HL-60 (cell line): Measurements from ENCODE around the gene ARRDC5.

Experiments
- SPI1 ChIP-seq: IDR thresholded peaks from 2 replicates; pipeline ENCODE4 v1.6.1; 2012; ENCODE audit warnings: low read depth, mild to moderate bottlenecking, borderline replicate concordance
- TF ChIP-seq, protein P1 (sequence below): IDR thresholded peaks from one replicate; pipeline ENCODE4 v1.5.1; 2011; ENCODE audit warnings: low read length, control low read depth, inconsistent platforms; ENCODE audit not compliant: insufficient read depth
- TF ChIP-seq, protein P2 (sequence below): IDR thresholded peaks from 2 replicates; pipeline ENCODE4 v1.6.1; 2012; ENCODE audit warnings: low read depth; ENCODE audit not compliant: insufficient replicate concordance

DNA sequence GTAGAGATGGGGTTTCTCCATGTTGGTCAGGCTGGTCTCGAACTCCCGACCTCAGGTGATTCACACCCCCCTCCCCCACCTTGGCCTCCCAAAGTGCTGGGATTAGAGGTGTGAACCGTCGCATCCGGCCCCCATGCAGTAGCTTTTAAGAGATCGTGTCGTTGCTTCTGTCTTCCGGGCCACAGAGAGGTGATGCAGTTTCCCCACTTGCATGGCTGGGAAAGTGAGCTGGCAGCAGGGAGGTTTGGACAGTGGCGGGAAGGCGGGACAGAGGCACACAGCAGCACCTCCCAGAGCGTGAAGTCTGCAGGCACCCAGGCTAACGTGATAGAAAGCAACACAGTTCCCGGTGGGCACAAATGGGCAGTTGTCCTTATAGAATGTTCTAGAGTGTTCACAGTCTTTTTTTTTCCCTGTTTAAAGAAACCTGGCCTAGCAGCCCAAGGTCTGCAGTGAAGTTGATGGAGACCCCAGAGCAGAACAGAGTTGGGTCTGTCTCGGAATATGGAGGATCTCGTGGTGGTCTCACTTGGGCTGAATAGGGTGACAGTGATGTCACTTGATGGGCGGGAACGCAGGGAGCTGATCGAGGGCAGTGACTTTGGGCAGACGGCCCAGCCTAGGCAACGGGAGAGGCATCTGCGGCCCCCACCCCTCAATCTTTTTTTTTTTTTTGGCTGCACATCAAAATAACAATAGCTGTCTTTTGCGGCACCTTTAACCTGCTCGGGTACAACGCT, 11.5 kb upstream of the ARRDC5 start:
- TF ChIP-seq, protein P1, sequence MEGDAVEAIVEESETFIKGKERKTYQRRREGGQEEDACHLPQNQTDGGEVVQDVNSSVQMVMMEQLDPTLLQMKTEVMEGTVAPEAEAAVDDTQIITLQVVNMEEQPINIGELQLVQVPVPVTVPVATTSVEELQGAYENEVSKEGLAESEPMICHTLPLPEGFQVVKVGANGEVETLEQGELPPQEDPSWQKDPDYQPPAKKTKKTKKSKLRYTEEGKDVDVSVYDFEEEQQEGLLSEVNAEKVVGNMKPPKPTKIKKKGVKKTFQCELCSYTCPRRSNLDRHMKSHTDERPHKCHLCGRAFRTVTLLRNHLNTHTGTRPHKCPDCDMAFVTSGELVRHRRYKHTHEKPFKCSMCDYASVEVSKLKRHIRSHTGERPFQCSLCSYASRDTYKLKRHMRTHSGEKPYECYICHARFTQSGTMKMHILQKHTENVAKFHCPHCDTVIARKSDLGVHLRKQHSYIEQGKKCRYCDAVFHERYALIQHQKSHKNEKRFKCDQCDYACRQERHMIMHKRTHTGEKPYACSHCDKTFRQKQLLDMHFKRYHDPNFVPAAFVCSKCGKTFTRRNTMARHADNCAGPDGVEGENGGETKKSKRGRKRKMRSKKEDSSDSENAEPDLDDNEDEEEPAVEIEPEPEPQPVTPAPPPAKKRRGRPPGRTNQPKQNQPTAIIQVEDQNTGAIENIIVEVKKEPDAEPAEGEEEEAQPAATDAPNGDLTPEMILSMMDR = no peak
- TF ChIP-seq, protein P2, sequence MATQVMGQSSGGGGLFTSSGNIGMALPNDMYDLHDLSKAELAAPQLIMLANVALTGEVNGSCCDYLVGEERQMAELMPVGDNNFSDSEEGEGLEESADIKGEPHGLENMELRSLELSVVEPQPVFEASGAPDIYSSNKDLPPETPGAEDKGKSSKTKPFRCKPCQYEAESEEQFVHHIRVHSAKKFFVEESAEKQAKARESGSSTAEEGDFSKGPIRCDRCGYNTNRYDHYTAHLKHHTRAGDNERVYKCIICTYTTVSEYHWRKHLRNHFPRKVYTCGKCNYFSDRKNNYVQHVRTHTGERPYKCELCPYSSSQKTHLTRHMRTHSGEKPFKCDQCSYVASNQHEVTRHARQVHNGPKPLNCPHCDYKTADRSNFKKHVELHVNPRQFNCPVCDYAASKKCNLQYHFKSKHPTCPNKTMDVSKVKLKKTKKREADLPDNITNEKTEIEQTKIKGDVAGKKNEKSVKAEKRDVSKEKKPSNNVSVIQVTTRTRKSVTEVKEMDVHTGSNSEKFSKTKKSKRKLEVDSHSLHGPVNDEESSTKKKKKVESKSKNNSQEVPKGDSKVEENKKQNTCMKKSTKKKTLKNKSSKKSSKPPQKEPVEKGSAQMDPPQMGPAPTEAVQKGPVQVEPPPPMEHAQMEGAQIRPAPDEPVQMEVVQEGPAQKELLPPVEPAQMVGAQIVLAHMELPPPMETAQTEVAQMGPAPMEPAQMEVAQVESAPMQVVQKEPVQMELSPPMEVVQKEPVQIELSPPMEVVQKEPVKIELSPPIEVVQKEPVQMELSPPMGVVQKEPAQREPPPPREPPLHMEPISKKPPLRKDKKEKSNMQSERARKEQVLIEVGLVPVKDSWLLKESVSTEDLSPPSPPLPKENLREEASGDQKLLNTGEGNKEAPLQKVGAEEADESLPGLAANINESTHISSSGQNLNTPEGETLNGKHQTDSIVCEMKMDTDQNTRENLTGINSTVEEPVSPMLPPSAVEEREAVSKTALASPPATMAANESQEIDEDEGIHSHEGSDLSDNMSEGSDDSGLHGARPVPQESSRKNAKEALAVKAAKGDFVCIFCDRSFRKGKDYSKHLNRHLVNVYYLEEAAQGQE = no peak
- no peak for TF ChIP-seq SPI1
